H9 (cell line): ENCODE data around the gene KCTD6. TPM values are rescaled to one million over a fixed set of nuclear protein-coding genes. Genes with fewer than 3 reads are reported as not detected.

Experiments
- DNase-seq: peaks from one replicate; pipeline ENCODE4 v3.0.0-alpha.2; 2017
- H2AFZ ChIP-seq: one replicate; pipeline ENCODE4 v1.6.1; 2013; ENCODE audit warnings: mild to moderate bottlenecking, low read length, control low read depth, moderate library complexity
- H2AK5ac ChIP-seq: 2 replicates; pipeline ENCODE4 v1.6.1; 2013; ENCODE audit warnings: low read length, control low read depth, mixed read lengths; ENCODE audit not compliant: insufficient read length
- H2BK120ac ChIP-seq: one replicate; pipeline ENCODE4 v1.6.1; 2013; ENCODE audit warnings: low read depth, mild to moderate bottlenecking, low read length, control low read depth, inconsistent platforms; ENCODE audit not compliant: poor library complexity, severe bottlenecking
- H2BK12ac ChIP-seq: 2 replicates; pipeline ENCODE4 v1.6.1; 2013; ENCODE audit warnings: low read length, control low read depth, mixed read lengths, low read depth; ENCODE audit not compliant: insufficient read length
- H2BK15ac ChIP-seq: 2 replicates; pipeline ENCODE4 v1.6.1; 2013; ENCODE audit warnings: low read depth, low read length, control low read depth
- H2BK20ac ChIP-seq: one replicate; pipeline ENCODE4 v1.6.1; 2013; ENCODE audit warnings: low read depth, mild to moderate bottlenecking, low read length, control low read depth, inconsistent platforms; ENCODE audit not compliant: poor library complexity, severe bottlenecking
- H2BK5ac ChIP-seq: 2 replicates; pipeline ENCODE4 v1.6.1; 2013; ENCODE audit warnings: low read length, control low read depth, mixed read lengths; ENCODE audit not compliant: insufficient read length
- H3K14ac ChIP-seq: 2 replicates; pipeline ENCODE4 v1.6.1; 2013; ENCODE audit warnings: low read length, control low read depth; ENCODE audit not compliant: insufficient read depth
- H3K18ac ChIP-seq: 2 replicates; pipeline ENCODE4 v1.6.1; 2013; ENCODE audit warnings: low read depth, mild to moderate bottlenecking, mixed read lengths, low read length, control low read depth; ENCODE audit not compliant: insufficient read length
- H3K23ac ChIP-seq: 2 replicates; pipeline ENCODE4 v1.6.1; 2013; ENCODE audit warnings: low read length, control low read depth, mixed read lengths, low read depth; ENCODE audit not compliant: insufficient read length
- H3K23me2 ChIP-seq: 2 replicates; pipeline ENCODE4 v1.6.1; 2013; ENCODE audit warnings: low read depth, mild to moderate bottlenecking, mixed read lengths, low read length, control low read depth; ENCODE audit not compliant: insufficient read length, poor library complexity, severe bottlenecking
- H3K27ac ChIP-seq: 2 replicates; pipeline ENCODE4 v1.5.1; 2013; ENCODE audit warnings: low read length, control low read depth, mixed read lengths, low read depth; ENCODE audit not compliant: insufficient read length
- H3K27me3 ChIP-seq: 2 replicates; pipeline ENCODE4 v1.6.1; 2013; ENCODE audit warnings: low read length, control low read depth, inconsistent platforms; ENCODE audit not compliant: insufficient read depth
- H3K4ac ChIP-seq: 2 replicates; pipeline ENCODE4 v1.6.1; 2013; ENCODE audit warnings: low read depth, mild to moderate bottlenecking, control low read depth, inconsistent platforms, low read length, moderate library complexity
- H3K4me1 ChIP-seq: 2 replicates; pipeline ENCODE4 v1.6.1; 2013; ENCODE audit warnings: low read length, control low read depth, inconsistent platforms; ENCODE audit not compliant: insufficient read depth
- H3K4me2 ChIP-seq: 2 replicates; pipeline ENCODE4 v1.6.1; 2013; ENCODE audit warnings: low read length, control low read depth, mixed read lengths; ENCODE audit not compliant: insufficient read length, insufficient read depth
- H3K56ac ChIP-seq: 2 replicates; pipeline ENCODE4 v1.6.1; 2013; ENCODE audit warnings: low read depth, mild to moderate bottlenecking, mixed read lengths, low read length, control low read depth; ENCODE audit not compliant: insufficient read length
- H3K79me1 ChIP-seq: 2 replicates; pipeline ENCODE4 v1.6.1; 2013; ENCODE audit warnings: low read depth, mild to moderate bottlenecking, moderate library complexity, low read length, control low read depth, inconsistent platforms; ENCODE audit not compliant: insufficient read depth, poor library complexity, severe bottlenecking
- H3K79me2 ChIP-seq: 2 replicates; pipeline ENCODE4 v1.6.1; 2013; ENCODE audit warnings: low read length, control low read depth, inconsistent platforms; ENCODE audit not compliant: insufficient read depth
- H3K9ac ChIP-seq: 2 replicates; pipeline ENCODE4 v1.6.1; 2013; ENCODE audit warnings: low read length, control low read depth, mixed read lengths; ENCODE audit not compliant: insufficient read length; ENCODE audit errors: extremely low read depth
- H3K9me3 ChIP-seq: one replicate; pipeline ENCODE4 v1.6.1; 2013; ENCODE audit warnings: low read depth, low read length, inconsistent platforms; ENCODE audit not compliant: control insufficient read depth
- H3T11ph ChIP-seq: one replicate; pipeline ENCODE4 v1.6.1; 2013; ENCODE audit warnings: mild to moderate bottlenecking, low read length, control low read depth, inconsistent platforms
- H4K20me1 ChIP-seq: one replicate; pipeline ENCODE4 v1.6.1; 2013; ENCODE audit not compliant: control insufficient read depth, insufficient read length, insufficient read depth
- H4K5ac ChIP-seq: 2 replicates; pipeline ENCODE4 v1.6.1; 2013; ENCODE audit warnings: low read depth, mild to moderate bottlenecking, mixed read lengths, low read length, control low read depth; ENCODE audit not compliant: insufficient read length
- H4K8ac ChIP-seq: replicated peaks from 2 replicates; pipeline ENCODE4 v1.6.1; 2013; ENCODE audit warnings: low read length, control low read depth, mixed read lengths, low read depth; ENCODE audit not compliant: insufficient read length
- H4K91ac ChIP-seq: 2 replicates; pipeline ENCODE4 v1.6.1; 2013; ENCODE audit warnings: low read depth, mild to moderate bottlenecking, moderate library complexity, mixed read lengths, low read length, control low read depth; ENCODE audit not compliant: insufficient read length
- H3K27ac Mint-ChIP-seq, 3 experiments: 2 replicates in 2 of 3; 3 replicates in 1 of 3; pipeline ENCODE4 v1.8.0; 2020 to 2021; ENCODE audit warnings: mixed read lengths in 3 of 3, mild to moderate bottlenecking in 1 of 3, moderate library complexity in 1 of 3
- H3K27me3 Mint-ChIP-seq: 2 replicates; pipeline ENCODE4 v1.8.0; 2021; ENCODE audit warnings: low read depth, mild to moderate bottlenecking, moderate library complexity, mixed read lengths
- H3K36me3 Mint-ChIP-seq, 3 experiments: 2 replicates in 2 of 3; 3 replicates in 1 of 3; pipeline ENCODE4 v1.8.0; 2020 to 2021; ENCODE audit warnings: low read depth in 3 of 3, mixed read lengths in 3 of 3; ENCODE audit not compliant: insufficient read depth in 1 of 3
- H3K4me1 Mint-ChIP-seq, 2 experiments: 2 replicates each; pipeline ENCODE4 v1.8.0; 2020; ENCODE audit warnings: mixed read lengths in 2 of 2
- H3K4me3 Mint-ChIP-seq, 2 experiments: 2 replicates in 1 of 2; 3 replicates in 1 of 2; pipeline ENCODE4 v1.8.0; 2020 to 2021; ENCODE audit warnings: mild to moderate bottlenecking in 2 of 2, mixed read lengths in 2 of 2, moderate library complexity in 1 of 2
- H3K9me3 Mint-ChIP-seq, 2 experiments: 2 replicates in 1 of 2; 3 replicates in 1 of 2; pipeline ENCODE4 v1.8.0; 2020; ENCODE audit warnings: mild to moderate bottlenecking in 2 of 2, mixed read lengths in 2 of 2, moderate library complexity in 1 of 2
- WGBS: extraction: QIAGEN DNeasy Blood & Tissue Kit; methylation state at CpG from one replicate; pipeline ENCODE4 v1.1.7; 2013; ENCODE audit warnings: missing lambda C conversion rate, low lambda C conversion rate, mixed read lengths; ENCODE audit not compliant: insufficient read length; ENCODE audit errors: extremely low coverage; 5-methylcytosine and 5-hydroxymethylcytosine counted together
- total RNA-seq: library from RNA; stranded (reverse); gene quantifications from 2 replicates; pipeline ENCODE4 v1.2.1, GENCODE V29; 2021
- TF ChIP-seq, protein P1 (sequence below): fragments of 200-600 bp; sonication (generic); conservative IDR thresholded peaks from 3 replicates; pipeline ENCODE4 v1.8.0; 2021; ENCODE audit warnings: antibody characterized with exemption, mild to moderate bottlenecking

KCTD6 gene
- total RNA-seq, 1 experiment from 2014 or later = 14.2 TPM

DNA sequence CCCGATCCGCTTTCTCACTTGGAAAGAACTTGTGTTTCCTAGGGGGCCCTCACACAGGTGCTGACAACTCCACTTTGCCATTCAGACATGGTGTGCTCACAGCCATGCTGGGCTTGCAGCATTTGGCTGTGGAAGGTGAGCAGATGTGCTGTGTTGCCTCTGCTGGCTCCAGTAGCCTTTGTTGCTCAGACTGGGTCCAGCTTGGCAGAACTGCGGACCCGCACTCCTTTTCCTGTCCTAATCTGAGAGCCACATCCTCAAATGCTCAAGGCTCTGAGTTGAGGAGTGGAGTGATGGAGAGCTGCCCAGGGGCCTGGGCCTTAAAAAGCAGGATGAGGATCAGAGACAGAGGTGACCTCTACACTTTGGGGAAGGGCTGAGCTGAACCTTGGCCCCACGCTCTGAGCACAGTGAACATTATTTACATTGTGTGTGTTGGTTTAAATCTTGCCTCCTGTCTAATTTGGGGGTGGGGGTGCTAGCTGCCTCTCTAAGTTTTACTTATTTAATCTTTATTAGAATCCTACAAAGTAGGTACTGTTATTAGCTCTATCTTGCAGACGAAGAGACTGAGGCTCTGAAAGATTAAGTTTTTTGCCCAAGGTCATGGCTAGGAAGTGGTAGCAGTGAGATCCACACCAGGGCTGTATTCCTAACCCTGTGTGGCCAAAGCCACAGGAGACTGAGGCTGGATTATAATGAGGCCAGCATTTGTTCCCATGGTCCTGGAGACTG, 27.9 kb downstream of the KCTD6 start:
- Histone ChIP-seq H3K23ac (no peak overlapping the region), H3K4ac (no peak overlapping the region), H3K27me3 (no peaks in the 10 kb centered on the region), H3T11ph (no peak overlapping the region), H4K5ac (no peak overlapping the region), H3K79me2 (no peaks in the 10 kb centered on the region), H2AK5ac (no peak overlapping the region), H3K9ac (no peak overlapping the region), H3K56ac (no peak overlapping the region), H4K20me1 (no peaks in the 10 kb centered on the region), H2BK120ac (no peak overlapping the region), H2BK20ac (no peak overlapping the region), H3K23me2 (no peaks in the 10 kb centered on the region), H3K27ac (no peak overlapping the region), H2AFZ (no peak overlapping the region), H3K14ac (no peak overlapping the region), H3K4me1 (no peaks in the 10 kb centered on the region), H4K8ac (no peak overlapping the region), H2BK12ac (no peak overlapping the region), H3K18ac (no peak overlapping the region), H3K9me3 (no peaks in the 10 kb centered on the region), H4K91ac (no peak overlapping the region), H2BK5ac (no peak overlapping the region), H3K79me1 (no peaks in the 10 kb centered on the region), H3K4me2 (no peak overlapping the region), H2BK15ac (no peak overlapping the region)
- Mint-ChIP-seq H3K27me3 (peaks cover 2% of the 10 kb centered on the region), H3K36me3 (no peaks in the 10 kb centered on the region), H3K27ac (peak overlapping the region in 1 of 3 experiments; percentile 62; a peak in 1 of 7 replicates), H3K4me1 (peaks cover 46 to 54% of the 10 kb centered on the region in 2 experiments), H3K9me3 (no peaks in the 10 kb centered on the region), H3K4me3 (no peak overlapping the region)
- WGBS = no CpG with 5 or more reads among the region's 6 CpGs
- TF ChIP-seq, protein P1, sequence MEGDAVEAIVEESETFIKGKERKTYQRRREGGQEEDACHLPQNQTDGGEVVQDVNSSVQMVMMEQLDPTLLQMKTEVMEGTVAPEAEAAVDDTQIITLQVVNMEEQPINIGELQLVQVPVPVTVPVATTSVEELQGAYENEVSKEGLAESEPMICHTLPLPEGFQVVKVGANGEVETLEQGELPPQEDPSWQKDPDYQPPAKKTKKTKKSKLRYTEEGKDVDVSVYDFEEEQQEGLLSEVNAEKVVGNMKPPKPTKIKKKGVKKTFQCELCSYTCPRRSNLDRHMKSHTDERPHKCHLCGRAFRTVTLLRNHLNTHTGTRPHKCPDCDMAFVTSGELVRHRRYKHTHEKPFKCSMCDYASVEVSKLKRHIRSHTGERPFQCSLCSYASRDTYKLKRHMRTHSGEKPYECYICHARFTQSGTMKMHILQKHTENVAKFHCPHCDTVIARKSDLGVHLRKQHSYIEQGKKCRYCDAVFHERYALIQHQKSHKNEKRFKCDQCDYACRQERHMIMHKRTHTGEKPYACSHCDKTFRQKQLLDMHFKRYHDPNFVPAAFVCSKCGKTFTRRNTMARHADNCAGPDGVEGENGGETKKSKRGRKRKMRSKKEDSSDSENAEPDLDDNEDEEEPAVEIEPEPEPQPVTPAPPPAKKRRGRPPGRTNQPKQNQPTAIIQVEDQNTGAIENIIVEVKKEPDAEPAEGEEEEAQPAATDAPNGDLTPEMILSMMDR = no peak
- no peak for DNase-seq
